ENCODE data around the gene EHBP1. TPM values are rescaled to one million over a fixed set of nuclear protein-coding genes. Genes with fewer than 3 reads are reported as not detected.

EHBP1 gene
- total RNA-seq, 1 donor from 2014 or later: 45.8 TPM

GRCh38 chr2:63053081-63053888 is 347.8 kb downstream of the EHBP1 start:
- intact Hi-C loops (cut with DNase I): no loop called here
- Histone ChIP-seq H3K4me1 (peaks cover 79% of the 10 kb centered on the region), H3K27me3 (ENCODE audit: low read depth) (peaks cover 100% of the 10 kb centered on the region), H3K4me3 (no peak overlapping the region), H3K27ac (no peak overlapping the region), H3K36me3 (no peaks in the 10 kb centered on the region), H3K9me3 (no peaks in the 10 kb centered on the region)
- DNase-seq (no peak), ATAC-seq (no peak)
- TF ChIP-seq, protein P1, sequence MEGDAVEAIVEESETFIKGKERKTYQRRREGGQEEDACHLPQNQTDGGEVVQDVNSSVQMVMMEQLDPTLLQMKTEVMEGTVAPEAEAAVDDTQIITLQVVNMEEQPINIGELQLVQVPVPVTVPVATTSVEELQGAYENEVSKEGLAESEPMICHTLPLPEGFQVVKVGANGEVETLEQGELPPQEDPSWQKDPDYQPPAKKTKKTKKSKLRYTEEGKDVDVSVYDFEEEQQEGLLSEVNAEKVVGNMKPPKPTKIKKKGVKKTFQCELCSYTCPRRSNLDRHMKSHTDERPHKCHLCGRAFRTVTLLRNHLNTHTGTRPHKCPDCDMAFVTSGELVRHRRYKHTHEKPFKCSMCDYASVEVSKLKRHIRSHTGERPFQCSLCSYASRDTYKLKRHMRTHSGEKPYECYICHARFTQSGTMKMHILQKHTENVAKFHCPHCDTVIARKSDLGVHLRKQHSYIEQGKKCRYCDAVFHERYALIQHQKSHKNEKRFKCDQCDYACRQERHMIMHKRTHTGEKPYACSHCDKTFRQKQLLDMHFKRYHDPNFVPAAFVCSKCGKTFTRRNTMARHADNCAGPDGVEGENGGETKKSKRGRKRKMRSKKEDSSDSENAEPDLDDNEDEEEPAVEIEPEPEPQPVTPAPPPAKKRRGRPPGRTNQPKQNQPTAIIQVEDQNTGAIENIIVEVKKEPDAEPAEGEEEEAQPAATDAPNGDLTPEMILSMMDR (IDR thresholded peaks at IDR 0.05): no peak

DNA sequence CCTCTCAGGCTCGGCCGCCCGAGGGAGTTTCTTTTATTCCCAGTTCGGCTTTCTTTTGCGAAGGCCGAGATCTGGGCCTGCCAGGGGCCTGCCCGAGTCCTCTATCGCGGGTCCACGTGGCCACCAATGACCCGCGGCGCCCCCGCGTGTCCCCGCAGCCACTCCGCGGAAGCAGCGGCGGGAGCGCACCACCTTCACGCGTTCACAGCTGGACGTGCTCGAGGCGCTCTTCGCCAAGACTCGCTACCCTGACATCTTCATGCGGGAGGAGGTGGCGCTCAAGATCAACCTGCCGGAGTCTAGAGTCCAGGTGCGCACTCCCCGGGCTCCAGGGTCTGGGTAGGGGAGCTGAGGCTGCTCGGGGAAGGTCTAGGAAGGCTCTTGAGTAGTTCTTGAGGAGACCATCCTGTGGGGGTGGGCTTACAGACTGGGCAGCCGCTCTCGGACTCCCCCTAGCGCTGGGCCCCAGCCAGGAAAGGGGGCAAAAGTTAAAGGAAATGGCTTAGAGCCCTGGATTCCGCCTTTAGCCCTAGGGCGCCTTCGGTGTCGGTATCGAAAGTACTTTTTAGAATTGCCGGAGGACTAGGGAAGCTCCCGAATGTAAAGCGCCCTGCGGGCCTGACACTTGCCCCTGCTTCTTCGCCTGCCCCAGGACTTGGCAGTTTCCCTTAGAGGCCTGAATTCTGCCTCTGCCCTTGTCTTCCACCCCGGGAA is 348.5 kb downstream of the EHBP1 start:
- H3K36me3 ChIP-seq: no peaks in the 10 kb centered on the region
- peaks cover 79% of the 10 kb centered on the region for H3K4me1 ChIP-seq
- TF ChIP-seq, protein P1 (IDR thresholded peaks at IDR 0.05): no peak
- intact Hi-C loops (cut with DNase I): no loop called here
- H3K27me3 ChIP-seq (ENCODE audit: low read depth): peaks cover 100% of the 10 kb centered on the region
- H3K9me3 ChIP-seq: no peaks in the 10 kb centered on the region
- peak overlapping the region; percentile 42 for H3K4me3 ChIP-seq
- no peak overlapping the region for H3K27ac ChIP-seq
- peak in 1 of 2 donors; percentile 1 for ATAC-seq
- no peak for DNase-seq

DNA sequence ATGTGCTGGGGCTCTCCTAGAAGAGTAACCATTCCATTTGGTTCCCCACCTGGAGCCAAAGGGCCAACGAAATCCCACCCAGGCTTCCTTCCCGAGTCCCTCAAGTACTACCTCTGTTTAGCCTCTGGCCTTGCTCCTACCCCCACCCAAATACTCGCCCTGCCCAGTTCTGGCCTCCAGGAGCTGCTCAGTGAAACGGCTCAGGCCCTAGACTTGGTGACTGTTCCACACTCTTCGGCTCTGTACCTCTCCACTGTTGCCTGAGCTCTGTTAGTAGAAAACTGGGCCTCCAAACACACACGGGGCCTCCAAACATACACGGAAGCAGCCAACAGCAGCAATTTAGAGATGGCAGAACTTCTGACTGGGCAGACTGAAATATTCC is 349.3 kb downstream of the EHBP1 start:
- Histone ChIP-seq H3K4me1 (peaks cover 79% of the 10 kb centered on the region), H3K27ac (no peak overlapping the region), H3K36me3 (no peaks in the 10 kb centered on the region), H3K9me3 (no peaks in the 10 kb centered on the region), H3K27me3 (ENCODE audit: low read depth) (peaks cover 100% of the 10 kb centered on the region), H3K4me3 (no peak overlapping the region)
- TF ChIP-seq, protein P1 (IDR thresholded peaks at IDR 0.05): no peak
- intact Hi-C loops (cut with DNase I): no loop called here
- DNase-seq (no peak), ATAC-seq (no peak)

GRCh38 chr2:63055226-63056106 is 350.0 kb downstream of the EHBP1 start:
- H3K4me1 ChIP-seq: peaks cover 77% of the 10 kb centered on the region
- H3K4me3 ChIP-seq: peak overlapping the region; percentile 29
- H3K27me3 ChIP-seq (ENCODE audit: low read depth): peaks cover 100% of the 10 kb centered on the region
- H3K27ac ChIP-seq: no peak overlapping the region
- H3K36me3 ChIP-seq: no peaks in the 10 kb centered on the region
- no peak for DNase-seq
- ATAC-seq: no peak
- TF ChIP-seq, protein P1 (IDR thresholded peaks at IDR 0.05): no peak
- no peaks in the 10 kb centered on the region for H3K9me3 ChIP-seq
- intact Hi-C loops (cut with DNase I): no loop called here

Measured in lower lobe of right lung (tissue), 2 donors.